MV-4-11 (cell line): Measurements from ENCODE around the gene CCNI.
"Not testable (repeated sequence)": the region's sequence is repeated elsewhere in the genome, so short reads cannot be mapped to it uniquely, and the experiment has no call there.

Experiments
- DNase-seq: peaks from one replicate; lab custom pipeline; 2025; lab: John Stamatoyannopoulos, UW

The CCNI gene

GRCh38 chr4:77039796-77040195 lies 36.0 kb downstream of the CCNI start:
- no peak for DNase-seq

- DNase-seq: no peak
Measured at GRCh38 chr4:77037736-77038135, 38.1 kb downstream of the CCNI start.

DNA sequence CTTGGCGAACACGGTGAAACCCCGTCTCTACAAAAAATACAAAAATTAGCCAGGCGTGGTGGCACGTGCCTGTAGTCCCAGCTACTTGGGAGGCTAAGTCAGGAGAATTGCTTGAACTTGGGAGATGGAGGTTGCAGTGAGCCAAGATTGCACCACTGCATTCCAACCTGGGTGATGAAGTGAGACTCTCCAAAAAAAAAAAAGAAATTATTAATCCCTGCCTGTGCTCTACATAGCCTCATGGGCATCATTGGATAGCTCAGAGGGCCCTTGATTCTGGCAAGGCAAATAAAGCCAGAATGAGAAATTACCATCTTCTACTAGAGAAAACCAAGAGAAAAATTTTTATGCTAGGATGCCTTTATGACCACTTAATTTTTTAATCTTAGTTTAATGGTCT lies 38.6 kb downstream of the CCNI start:
- DNase-seq: not testable (repeated sequence)

GRCh38 chr4:77036206-77036605 lies 39.6 kb downstream of the CCNI start:
- DNase-seq: no peak

DNA sequence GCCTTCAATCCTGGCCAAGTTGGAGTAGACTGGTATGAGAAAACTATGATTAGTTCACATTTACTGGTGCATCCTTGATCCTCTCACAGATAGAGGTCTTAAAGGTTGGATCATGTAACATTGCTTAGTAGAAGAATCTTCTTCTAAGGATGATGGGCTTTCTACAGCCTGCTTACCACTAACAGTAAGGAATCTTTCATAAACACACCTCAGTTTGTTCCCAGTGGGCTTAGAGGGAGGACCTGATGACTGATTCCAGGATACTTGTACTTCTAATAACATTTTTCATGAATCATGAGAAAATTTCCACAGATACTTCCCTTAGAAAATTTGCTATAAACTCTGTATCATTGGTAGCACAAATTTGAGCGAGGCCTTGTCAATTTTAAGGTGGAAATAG lies 40.6 kb downstream of the CCNI start:
- DNase-seq: no peak

- DNase-seq: no peak
Measured at GRCh38 chr4:77031544-77031943, 44.2 kb downstream of the CCNI start.

GRCh38 chr4:77029757-77030156 lies 46.0 kb downstream of the CCNI start:
- DNase-seq: not testable (repeated sequence)

- DNase-seq: no peak
Measured at GRCh38 chr4:77028246-77028645, 47.5 kb downstream of the CCNI start.

DNA sequence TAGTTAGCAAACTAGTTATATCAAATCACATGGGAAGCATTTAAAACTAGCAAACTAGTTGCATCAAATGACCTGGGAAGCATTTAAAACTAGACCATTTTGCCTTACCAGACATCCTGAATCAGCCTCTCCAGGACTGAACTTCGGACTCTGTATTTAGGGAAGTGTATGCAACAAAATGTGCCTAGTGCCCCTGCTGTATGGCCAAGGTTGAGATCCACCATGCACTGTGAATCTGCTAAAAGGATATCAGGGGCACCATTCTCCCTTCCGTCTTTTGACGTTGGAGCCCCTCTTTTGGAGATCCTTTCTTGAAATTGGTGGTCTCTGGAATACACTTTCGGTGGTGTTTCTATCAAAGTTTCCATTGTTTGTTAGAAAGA lies 49.5 kb downstream of the CCNI start:
- DNase-seq: no peak

DNA sequence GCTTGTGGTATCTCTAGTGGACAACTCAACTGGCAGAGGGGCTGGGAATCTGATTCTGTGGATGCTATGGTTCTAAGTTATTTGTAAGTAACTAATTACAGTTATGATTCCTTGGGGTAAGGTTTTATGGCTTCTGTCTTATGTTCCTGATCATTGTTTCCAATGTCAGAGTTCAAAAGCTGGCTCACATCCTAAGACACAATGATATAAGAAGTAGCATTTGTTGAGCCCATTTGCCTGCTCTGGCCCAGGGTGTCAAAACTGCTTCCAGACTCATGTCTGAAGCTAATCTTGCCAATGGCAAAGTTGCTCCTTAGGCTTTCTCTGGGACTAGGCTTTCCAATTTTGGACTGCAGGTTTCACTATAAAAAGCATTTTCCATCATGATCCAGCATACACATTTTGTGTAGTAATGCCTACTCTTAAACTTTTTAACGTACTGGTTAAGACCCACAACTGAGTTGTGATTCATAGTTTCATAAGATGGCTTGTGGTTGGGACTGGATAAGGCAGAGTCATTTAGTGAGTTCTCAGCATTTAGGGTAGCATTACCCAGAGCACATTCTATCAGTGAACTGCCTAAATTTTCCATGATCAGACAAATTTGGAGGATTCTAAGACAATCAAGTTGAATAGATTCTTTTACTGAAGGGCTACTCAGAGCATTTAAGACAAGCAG lies 50.0 kb downstream of the CCNI start:
- peak; percentile 63 for DNase-seq

DNA sequence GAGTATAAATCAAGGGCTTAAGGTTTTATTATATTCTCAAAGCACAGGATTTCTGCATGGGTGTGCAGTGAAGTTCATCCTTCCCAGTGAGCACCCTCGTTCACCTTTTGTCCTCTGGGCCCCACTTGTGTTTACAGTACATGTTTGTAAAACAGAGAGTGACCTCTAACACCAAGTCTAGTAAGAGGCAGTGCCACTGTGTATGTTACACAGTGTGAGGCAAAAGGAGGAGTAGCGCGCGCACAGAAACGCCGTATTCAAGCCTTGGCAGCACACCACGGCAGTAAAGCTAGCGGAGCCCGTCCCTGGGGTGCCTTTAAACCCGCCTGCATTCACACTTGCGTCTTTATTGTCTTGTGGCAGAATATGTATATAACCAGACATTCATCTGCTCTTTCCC lies 51.9 kb downstream of the CCNI start:
- no peak for DNase-seq

DNA sequence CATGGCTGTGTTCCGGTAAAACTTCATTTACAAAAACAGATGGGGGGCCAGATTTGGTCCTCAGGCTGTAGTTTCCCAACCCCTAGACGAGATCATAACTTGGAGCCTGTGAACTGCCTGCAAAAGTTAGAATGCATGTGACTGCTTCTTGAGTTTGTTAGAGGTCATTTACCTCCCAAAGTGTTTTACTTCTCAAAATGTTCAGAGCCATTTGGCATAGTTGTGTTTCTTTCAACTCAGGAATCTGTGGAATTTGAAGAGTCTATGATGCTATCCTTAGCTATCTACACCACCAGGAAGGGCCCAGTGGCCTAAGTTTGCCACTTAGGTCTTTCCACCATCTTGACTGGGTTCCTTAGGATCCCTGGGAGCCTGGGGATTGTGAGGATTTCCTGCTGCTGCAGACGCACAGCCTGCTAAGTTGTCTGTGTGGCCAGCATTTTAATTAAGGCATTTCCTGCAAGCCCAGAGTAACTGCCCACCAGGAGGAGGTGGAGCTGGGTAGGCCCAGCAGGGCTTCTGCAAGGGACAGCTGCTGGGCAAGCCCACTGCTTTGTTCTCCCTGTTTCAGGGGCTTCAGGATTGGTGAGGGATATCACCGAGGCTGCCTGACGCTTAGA lies 53.1 kb downstream of the CCNI start:
- DNase-seq: no peak

- DNase-seq: peak; percentile 59
Measured at GRCh38 chr4:77021614-77022089, 54.1 kb downstream of the CCNI start.

DNA sequence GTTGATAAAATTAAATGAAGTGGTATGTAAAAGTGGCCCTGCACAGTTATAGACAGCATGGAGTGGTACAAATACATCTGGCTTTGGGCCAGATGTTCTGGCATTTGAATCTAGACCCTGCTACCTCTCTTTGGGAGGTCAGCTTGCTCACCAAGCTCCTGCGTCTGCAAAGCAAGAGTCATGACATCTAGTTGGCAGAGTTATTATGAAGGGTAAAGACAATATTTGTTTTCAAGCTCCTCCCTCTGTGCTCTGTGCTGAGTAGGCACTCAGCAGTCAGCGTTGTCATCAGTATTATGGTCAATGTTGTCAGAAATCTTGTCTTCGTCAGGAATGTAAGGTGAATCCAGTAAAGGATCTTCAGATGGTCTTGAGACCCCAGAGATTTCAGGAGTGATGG lies 55.8 kb downstream of the CCNI start:
- no peak for DNase-seq

GRCh38 chr4:77015390-77015789 lies 60.4 kb downstream of the CCNI start:
- DNase-seq: peak; percentile 73

DNA sequence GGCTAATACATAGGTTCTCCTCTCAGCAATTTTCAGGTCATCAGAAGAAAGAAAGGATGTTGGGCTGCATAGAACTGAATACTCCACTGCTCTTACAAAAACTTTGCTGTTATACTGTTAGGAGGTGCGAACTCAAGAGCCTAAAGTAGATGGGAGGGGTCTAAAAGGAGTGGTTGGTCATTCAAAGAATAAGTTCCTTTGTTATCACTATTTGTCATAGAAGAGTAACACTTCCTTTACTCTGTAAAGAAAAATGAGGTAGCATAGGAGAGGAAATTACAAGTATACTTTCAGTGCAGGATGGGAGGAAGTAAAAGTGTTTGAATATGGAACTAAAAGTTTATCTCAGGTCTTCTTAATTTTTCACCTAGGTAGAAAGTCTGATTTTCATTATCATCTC lies 61.5 kb downstream of the CCNI start:
- DNase-seq: peak; percentile 44

- DNase-seq: no peak
Measured at GRCh38 chr4:77012726-77013125, 63.1 kb downstream of the CCNI start.

DNA sequence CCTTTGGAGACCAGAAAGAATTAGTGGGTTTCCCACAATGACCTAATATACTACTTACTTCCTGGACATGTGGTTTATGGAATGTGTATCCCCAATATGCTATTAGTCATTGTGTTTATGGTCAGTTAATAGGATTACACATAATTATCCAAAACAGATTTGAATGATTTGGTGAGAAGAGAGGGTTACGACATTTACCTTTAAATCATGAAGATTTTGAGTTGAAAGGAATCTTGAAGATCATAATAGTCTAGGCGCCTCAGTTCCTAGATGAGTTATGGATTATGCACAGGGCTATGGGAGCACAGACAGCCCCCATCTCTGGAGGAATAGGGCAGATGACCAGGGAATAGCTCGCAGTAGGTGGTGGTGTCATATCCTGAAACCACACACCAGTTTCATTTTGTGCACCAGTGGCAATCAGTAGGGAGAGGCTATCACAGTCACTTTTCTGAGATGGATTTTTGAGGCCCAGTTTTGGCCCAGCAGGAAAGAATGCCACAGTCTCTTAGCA lies 64.9 kb downstream of the CCNI start:
- DNase-seq: no peak

- DNase-seq: no peak
Measured at GRCh38 chr4:77009511-77010115, 66.2 kb downstream of the CCNI start.

- DNase-seq: peak; percentile 88
Measured at GRCh38 chr4:77007358-77008230, 68.2 kb downstream of the CCNI start.

DNA sequence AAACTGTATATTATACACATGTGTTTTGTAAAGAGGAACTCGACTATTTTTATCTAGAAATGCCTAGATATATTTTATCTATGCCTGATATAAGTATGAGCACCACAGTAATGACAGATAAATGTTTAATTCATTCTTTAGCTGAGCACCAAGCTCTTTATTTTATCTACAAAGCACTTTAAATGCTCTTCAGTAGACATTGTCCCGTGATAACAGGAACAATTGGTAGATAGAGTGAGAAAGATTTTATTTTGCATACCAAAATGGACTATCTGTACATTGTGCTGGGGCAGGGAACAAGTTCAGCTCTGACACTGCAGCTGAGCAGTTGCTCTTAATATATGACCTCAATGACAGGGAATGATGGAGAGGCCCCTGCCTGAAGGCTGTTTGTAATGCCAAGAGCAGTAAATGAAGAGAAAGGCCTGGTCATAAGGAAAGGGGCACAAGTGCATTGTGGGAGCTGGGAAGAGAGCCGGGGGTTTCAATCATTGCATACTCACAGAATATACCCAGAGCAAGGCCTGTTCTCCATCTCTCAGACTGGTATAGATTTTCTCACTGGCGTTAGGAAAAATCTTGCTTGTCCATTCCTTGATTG lies 68.9 kb downstream of the CCNI start:
- no peak for DNase-seq

DNA sequence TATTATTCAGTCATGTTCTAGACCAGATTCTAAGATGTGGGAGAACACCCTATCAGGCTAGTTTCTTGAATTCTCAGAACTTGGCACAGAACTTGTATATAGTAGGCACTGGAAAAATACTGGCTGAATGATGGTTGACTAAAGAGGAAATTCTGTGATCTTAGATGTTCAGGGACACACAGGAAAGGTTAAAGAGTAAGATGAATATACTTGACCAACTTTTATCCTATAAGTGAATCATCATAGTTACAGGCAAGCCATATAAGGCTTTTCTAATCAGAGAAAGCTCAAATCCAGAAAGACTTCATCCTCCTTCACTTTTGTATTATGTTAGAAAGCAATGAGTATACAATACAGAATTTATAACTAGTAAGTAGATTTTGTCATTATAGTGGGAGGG lies 72.4 kb downstream of the CCNI start:
- DNase-seq: no peak
